ENCODE results near the gene ACOT4. TPM values are rescaled to one million over a fixed set of nuclear protein-coding genes. Genes with fewer than 3 reads are reported as not detected.
"Not testable (repeated sequence)": the region's sequence is repeated elsewhere in the genome, so short reads cannot be mapped to it uniquely, and the experiment has no call there.

The ACOT4 gene
- total RNA-seq, 1 donor from 2014 or later = 1.2 TPM

- DNase-seq = no peak
Observed at GRCh38 chr14:73634011-73634833, 42.5 kb downstream of the ACOT4 start.

- not testable (repeated sequence) for DNase-seq
Observed at GRCh38 chr14:73636355-73636754, 44.7 kb downstream of the ACOT4 start.

GRCh38 chr14:73637830-73638229 is 46.2 kb downstream of the ACOT4 start:
- no peak for DNase-seq

GRCh38 chr14:73640796-73641365 is 49.2 kb downstream of the ACOT4 start:
- DNase-seq = no peak

GRCh38 chr14:73644531-73645247 is 53.0 kb downstream of the ACOT4 start, which contains the start of gene DNAL1:
DNAL1 (plus strand) TSS chr14:73644986; CDS start chr14:73645040, 54 bp downstream.
- DNase-seq = peak; percentile 76

GRCh38 chr14:73645248-73645610 is 53.6 kb downstream of the ACOT4 start:
- DNase-seq = no peak

Other genes starting within 250 kb of the ACOT4 start
- gene NUMB, start 133.3 kb upstream of the ACOT4 start, total RNA-seq = 43.4 TPM
- gene RIOX1, start 100.9 kb upstream of the ACOT4 start, total RNA-seq = 7.7 TPM
- 7.0 TPM for gene ACOT1, start 54.7 kb upstream of the ACOT4 start, total RNA-seq
- 0.49 TPM for gene HEATR4, start 32.9 kb upstream of the ACOT4 start, total RNA-seq
- 31.9 TPM for gene ACOT2, start 22.7 kb upstream of the ACOT4 start, total RNA-seq
- gene ACOT6, start 20.6 kb downstream of the ACOT4 start, total RNA-seq = not detected
- gene DNAL1, start 53.1 kb downstream of the ACOT4 start, total RNA-seq = 5.0 TPM
- 15.7 TPM for gene PNMA1, start 122.5 kb downstream of the ACOT4 start, total RNA-seq